Measurements from ENCODE around the gene CAMK2N2.

DNA sequence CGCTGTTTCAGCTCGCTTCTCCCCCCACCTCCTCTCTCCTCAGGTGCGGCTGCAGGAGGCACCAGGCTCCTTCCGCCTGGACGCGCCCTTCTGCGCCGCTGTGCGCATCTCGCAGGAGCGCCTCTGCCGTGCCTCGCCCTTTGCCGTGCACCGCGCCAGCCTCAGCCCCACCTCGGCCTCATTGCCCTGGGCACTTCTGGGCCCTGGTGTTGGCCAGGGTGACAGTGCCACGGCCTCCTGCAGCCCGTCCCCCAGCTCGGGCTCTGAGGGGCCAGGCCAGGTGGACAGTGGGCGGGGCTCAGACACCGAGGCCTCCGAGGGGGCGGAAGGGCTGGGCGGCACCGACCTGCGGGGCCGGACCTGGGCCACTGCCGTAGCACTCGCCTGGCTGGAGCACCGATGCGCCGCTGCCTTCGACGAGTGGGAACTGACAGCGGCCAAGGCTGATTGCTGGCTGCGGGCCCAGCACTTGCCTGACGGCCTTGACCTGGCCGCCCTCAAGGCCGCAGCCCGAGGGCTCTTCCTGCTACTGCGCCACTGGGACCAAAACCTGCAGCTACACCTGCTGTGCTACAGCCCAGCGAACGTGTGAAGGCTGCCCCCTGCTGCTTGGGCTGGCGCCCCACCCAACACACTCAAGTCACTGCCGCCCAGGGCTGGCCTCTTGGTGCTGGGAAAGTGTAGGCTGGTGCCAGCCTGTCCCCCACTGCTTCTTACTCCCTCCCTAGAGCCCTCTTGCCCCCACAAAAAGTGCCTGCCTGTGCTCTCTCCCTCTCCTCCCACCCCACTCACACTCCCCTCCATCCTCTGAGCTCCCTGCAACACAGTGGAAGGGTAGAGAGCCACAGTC is 19.7 kb downstream of the CAMK2N2 start:
- no peak for TF ChIP-seq SIN3A (IDR thresholded peaks at IDR 0.05; ENCODE audit: borderline replicate concordance, insufficient read depth, low read length)
- no peak for TF ChIP-seq POLR2AphosphoS5 (IDR thresholded peaks at IDR 0.05; ENCODE audit: low read depth, low read length)
- TF ChIP-seq, protein P1, sequence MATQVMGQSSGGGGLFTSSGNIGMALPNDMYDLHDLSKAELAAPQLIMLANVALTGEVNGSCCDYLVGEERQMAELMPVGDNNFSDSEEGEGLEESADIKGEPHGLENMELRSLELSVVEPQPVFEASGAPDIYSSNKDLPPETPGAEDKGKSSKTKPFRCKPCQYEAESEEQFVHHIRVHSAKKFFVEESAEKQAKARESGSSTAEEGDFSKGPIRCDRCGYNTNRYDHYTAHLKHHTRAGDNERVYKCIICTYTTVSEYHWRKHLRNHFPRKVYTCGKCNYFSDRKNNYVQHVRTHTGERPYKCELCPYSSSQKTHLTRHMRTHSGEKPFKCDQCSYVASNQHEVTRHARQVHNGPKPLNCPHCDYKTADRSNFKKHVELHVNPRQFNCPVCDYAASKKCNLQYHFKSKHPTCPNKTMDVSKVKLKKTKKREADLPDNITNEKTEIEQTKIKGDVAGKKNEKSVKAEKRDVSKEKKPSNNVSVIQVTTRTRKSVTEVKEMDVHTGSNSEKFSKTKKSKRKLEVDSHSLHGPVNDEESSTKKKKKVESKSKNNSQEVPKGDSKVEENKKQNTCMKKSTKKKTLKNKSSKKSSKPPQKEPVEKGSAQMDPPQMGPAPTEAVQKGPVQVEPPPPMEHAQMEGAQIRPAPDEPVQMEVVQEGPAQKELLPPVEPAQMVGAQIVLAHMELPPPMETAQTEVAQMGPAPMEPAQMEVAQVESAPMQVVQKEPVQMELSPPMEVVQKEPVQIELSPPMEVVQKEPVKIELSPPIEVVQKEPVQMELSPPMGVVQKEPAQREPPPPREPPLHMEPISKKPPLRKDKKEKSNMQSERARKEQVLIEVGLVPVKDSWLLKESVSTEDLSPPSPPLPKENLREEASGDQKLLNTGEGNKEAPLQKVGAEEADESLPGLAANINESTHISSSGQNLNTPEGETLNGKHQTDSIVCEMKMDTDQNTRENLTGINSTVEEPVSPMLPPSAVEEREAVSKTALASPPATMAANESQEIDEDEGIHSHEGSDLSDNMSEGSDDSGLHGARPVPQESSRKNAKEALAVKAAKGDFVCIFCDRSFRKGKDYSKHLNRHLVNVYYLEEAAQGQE (IDR thresholded peaks at IDR 0.05; ENCODE audit: insufficient read depth in 1 of 2, low read depth in 2 of 2, low read length in 2 of 2): no peak

All from PFSK-1 (cell line).